GM23338 (cell line): ENCODE measurements around the gene MEGF11. TPM values are rescaled to one million over a fixed set of nuclear protein-coding genes. Genes with fewer than 3 reads are reported as not detected.

Experiments used
- ATAC-seq: fragments of 200-7000 bp; cut with Tn5 transposase; 3 replicates; pipeline ENCODE4 v1.9.1; 2020
- DNase-seq: peaks from one replicate; pipeline ENCODE4 v3.0.0-alpha.2; 2015; ENCODE audit warnings: low spot score
- H2AFZ ChIP-seq: fragments of 200-600 bp; sonication (generic); 2 replicates; pipeline ENCODE4 v1.8.0; 2016; ENCODE audit warnings: antibody characterized with exemption, mild to moderate bottlenecking, moderate library complexity
- H3F3A ChIP-seq: fragments of 200-600 bp; sonication (generic); replicated peaks from 2 replicates; pipeline ENCODE4 v1.8.0; 2017; ENCODE audit warnings: antibody characterized with exemption, mixed run types, low read depth
- H3K27ac ChIP-seq: fragments of 200-600 bp; sonication (generic); 2 replicates; pipeline ENCODE4 v1.6.1; 2016; ENCODE audit warnings: low read depth
- H3K27me3 ChIP-seq: fragments of 200-600 bp; sonication (generic); 2 replicates; pipeline ENCODE4 v1.8.0; 2016; ENCODE audit warnings: mild to moderate bottlenecking, mixed run types, moderate library complexity; ENCODE audit not compliant: insufficient read depth
- H3K36me3 ChIP-seq: fragments of 200-600 bp; sonication (generic); 2 replicates; pipeline ENCODE4 v1.8.0; 2016; ENCODE audit warnings: mild to moderate bottlenecking; ENCODE audit not compliant: insufficient read depth
- H3K4me1 ChIP-seq: fragments of 200-600 bp; sonication (generic); 2 replicates; pipeline ENCODE4 v1.8.0; 2016; ENCODE audit warnings: mild to moderate bottlenecking, moderate library complexity; ENCODE audit not compliant: insufficient read depth
- H3K4me2 ChIP-seq: fragments of 200-600 bp; sonication (generic); 2 replicates; pipeline ENCODE4 v1.7.1; 2017; ENCODE audit warnings: mixed run types
- H3K4me3 ChIP-seq: fragments of 200-600 bp; sonication (generic); 2 replicates; pipeline ENCODE4 v1.6.1; 2016; ENCODE audit warnings: mixed run types
- H3K79me2 ChIP-seq: fragments of 200-600 bp; sonication (generic); replicated peaks from 2 replicates; pipeline ENCODE4 v1.8.0; 2017; ENCODE audit warnings: mild to moderate bottlenecking; ENCODE audit not compliant: insufficient read depth
- H3K9me2 ChIP-seq: fragments of 200-600 bp; sonication (generic); 2 replicates; pipeline ENCODE4 v1.8.0; 2017; ENCODE audit not compliant: insufficient read depth
- H4K20me1 ChIP-seq: fragments of 200-600 bp; sonication (generic); replicated peaks from 2 replicates; pipeline ENCODE4 v1.8.0; 2017; ENCODE audit warnings: mild to moderate bottlenecking; ENCODE audit not compliant: insufficient read depth
- H3K27ac Mint-ChIP-seq: 2 replicates; pipeline ENCODE4 v1.8.0; 2020; ENCODE audit warnings: inconsistent platforms, mild to moderate bottlenecking, moderate library complexity, mixed read lengths
- H3K27me3 Mint-ChIP-seq: 3 replicates; pipeline ENCODE4 v1.8.0; 2022; ENCODE audit warnings: low read depth, mild to moderate bottlenecking, moderate library complexity, mixed read lengths, inconsistent platforms; ENCODE audit not compliant: insufficient read depth, poor library complexity
- H3K36me3 Mint-ChIP-seq: 3 replicates; pipeline ENCODE4 v1.8.0; 2021; ENCODE audit warnings: low read depth, mild to moderate bottlenecking, inconsistent platforms, moderate library complexity, mixed read lengths
- H3K4me1 Mint-ChIP-seq: 3 replicates; pipeline ENCODE4 v1.8.0; 2020; ENCODE audit warnings: mild to moderate bottlenecking, inconsistent platforms, mixed read lengths
- H3K4me3 Mint-ChIP-seq: 3 replicates; pipeline ENCODE4 v1.8.0; 2021; ENCODE audit warnings: moderate library complexity, mild to moderate bottlenecking, inconsistent platforms, mixed read lengths
- H3K9me3 Mint-ChIP-seq: 3 replicates; pipeline ENCODE4 v1.8.0; 2020; ENCODE audit warnings: moderate library complexity, mild to moderate bottlenecking, inconsistent platforms, mixed read lengths
- CREB1 ChIP-seq: fragments of 250-450 bp; sonication (Bioruptor Pico); IDR thresholded peaks from 2 replicates; pipeline ENCODE4 v1.5.0; 2020; ENCODE audit warnings: low read depth, mild to moderate bottlenecking, moderate library complexity
- EZH2phosphoT487 ChIP-seq: fragments of 200-600 bp; sonication (generic); IDR thresholded peaks from one replicate; pipeline ENCODE4 v1.8.1; 2018; ENCODE audit warnings: antibody characterized with exemption; ENCODE audit not compliant: unreplicated experiment
- STAT1 ChIP-seq: IDR thresholded peaks from one replicate; pipeline ENCODE4 v1.6.1; 2016; ENCODE audit warnings: antibody characterized with exemption; ENCODE audit not compliant: unreplicated experiment
- ZNF331 ChIP-seq: fragments of 250-450 bp; sonication (Bioruptor Pico); IDR thresholded peaks from 2 replicates; pipeline ENCODE4 v1.5.0; 2020; ENCODE audit warnings: low read depth, mild to moderate bottlenecking, moderate library complexity
- polyA plus RNA-seq: library from polyadenylated mRNA; unstranded; fragments of >200 nt; fragmentation: Nextera tagmentation; extraction: Ambion mirVana; gene quantifications from 2 replicates; pipeline ENCODE4 v1.2.1, GENCODE V29; 2016
- total RNA-seq: library from RNA; depleted of rRNA; stranded (reverse); fragments of >200 nt; shearing (Covaris generic); gene quantifications from 2 replicates; pipeline ENCODE4 v1.2.3, GENCODE V29; 2014
- TF ChIP-seq, protein P1 (sequence below): IDR thresholded peaks from one replicate; pipeline ENCODE4 v1.6.1; 2018; ENCODE audit warnings: antibody characterized with exemption; ENCODE audit not compliant: unreplicated experiment
- TF ChIP-seq, protein P2 (sequence below), 2 experiments: fragments of 200-600 bp in 1 of 2; sonication (generic) in 1 of 2; conservative IDR thresholded peaks; 2 replicates each; pipeline versions ENCODE4 v1.5.1 to v1.6.1; 2016 to 2017; ENCODE audit warnings: antibody characterized with exemption in 2 of 2, low read depth in 2 of 2, mild to moderate bottlenecking in 2 of 2, moderate library complexity in 1 of 2

Gene MEGF11
- total and polyA plus RNA-seq, 2 experiments from 2014 or later = 1.3 to 1.9 TPM

DNA sequence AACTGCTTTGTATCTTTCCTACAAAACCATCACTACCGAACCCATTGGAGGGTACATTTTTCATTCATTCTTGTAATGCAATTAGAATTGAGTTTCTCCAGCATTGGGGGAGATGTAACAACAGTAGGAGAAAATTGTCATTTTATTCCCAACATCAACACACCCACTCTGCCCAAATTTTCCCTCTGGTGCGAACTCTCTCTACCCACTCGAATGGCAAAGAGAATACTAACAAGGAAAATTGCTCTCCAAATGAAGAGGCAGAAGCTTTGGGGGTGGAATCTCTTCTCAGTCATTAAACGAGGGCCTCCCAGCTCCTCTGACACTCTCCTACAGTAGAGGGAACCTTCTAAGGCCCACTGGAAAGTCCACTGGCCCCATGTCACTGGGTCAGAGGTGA is 135.7 kb downstream of the MEGF11 start:
- no peak overlapping the region for H2AFZ ChIP-seq
- no peaks in the 10 kb centered on the region for H3K9me2 ChIP-seq
- no peak overlapping the region for H3K4me2 ChIP-seq
- H3K27me3 ChIP-seq = no peaks in the 10 kb centered on the region
- no peaks in the 10 kb centered on the region for H3F3A ChIP-seq
- TF ChIP-seq, protein P1, sequence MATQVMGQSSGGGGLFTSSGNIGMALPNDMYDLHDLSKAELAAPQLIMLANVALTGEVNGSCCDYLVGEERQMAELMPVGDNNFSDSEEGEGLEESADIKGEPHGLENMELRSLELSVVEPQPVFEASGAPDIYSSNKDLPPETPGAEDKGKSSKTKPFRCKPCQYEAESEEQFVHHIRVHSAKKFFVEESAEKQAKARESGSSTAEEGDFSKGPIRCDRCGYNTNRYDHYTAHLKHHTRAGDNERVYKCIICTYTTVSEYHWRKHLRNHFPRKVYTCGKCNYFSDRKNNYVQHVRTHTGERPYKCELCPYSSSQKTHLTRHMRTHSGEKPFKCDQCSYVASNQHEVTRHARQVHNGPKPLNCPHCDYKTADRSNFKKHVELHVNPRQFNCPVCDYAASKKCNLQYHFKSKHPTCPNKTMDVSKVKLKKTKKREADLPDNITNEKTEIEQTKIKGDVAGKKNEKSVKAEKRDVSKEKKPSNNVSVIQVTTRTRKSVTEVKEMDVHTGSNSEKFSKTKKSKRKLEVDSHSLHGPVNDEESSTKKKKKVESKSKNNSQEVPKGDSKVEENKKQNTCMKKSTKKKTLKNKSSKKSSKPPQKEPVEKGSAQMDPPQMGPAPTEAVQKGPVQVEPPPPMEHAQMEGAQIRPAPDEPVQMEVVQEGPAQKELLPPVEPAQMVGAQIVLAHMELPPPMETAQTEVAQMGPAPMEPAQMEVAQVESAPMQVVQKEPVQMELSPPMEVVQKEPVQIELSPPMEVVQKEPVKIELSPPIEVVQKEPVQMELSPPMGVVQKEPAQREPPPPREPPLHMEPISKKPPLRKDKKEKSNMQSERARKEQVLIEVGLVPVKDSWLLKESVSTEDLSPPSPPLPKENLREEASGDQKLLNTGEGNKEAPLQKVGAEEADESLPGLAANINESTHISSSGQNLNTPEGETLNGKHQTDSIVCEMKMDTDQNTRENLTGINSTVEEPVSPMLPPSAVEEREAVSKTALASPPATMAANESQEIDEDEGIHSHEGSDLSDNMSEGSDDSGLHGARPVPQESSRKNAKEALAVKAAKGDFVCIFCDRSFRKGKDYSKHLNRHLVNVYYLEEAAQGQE = no peak
- TF ChIP-seq, protein P2, sequence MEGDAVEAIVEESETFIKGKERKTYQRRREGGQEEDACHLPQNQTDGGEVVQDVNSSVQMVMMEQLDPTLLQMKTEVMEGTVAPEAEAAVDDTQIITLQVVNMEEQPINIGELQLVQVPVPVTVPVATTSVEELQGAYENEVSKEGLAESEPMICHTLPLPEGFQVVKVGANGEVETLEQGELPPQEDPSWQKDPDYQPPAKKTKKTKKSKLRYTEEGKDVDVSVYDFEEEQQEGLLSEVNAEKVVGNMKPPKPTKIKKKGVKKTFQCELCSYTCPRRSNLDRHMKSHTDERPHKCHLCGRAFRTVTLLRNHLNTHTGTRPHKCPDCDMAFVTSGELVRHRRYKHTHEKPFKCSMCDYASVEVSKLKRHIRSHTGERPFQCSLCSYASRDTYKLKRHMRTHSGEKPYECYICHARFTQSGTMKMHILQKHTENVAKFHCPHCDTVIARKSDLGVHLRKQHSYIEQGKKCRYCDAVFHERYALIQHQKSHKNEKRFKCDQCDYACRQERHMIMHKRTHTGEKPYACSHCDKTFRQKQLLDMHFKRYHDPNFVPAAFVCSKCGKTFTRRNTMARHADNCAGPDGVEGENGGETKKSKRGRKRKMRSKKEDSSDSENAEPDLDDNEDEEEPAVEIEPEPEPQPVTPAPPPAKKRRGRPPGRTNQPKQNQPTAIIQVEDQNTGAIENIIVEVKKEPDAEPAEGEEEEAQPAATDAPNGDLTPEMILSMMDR (conservative IDR thresholded peaks at IDR 0.05; ENCODE audit: low read depth in 2 of 2) = no peak
- TF ChIP-seq ZNF331 (CRISPR knock-in tag) (no peak), STAT1 (no peak), CREB1 (CRISPR knock-in tag) (no peak)
- no peaks in the 10 kb centered on the region for H4K20me1 ChIP-seq
- Mint-ChIP-seq H3K4me1 (peaks cover 23% of the 10 kb centered on the region), H3K36me3 (no peaks in the 10 kb centered on the region), H3K9me3 (no peaks in the 10 kb centered on the region), H3K4me3 (no peak overlapping the region), H3K27ac (no peak overlapping the region), H3K27me3 (no peaks in the 10 kb centered on the region)
- H3K79me2 ChIP-seq = no peaks in the 10 kb centered on the region
- DNase-seq (no peak), ATAC-seq (no peak)
- H3K27ac ChIP-seq = no peak overlapping the region
- no peaks in the 10 kb centered on the region for H3K36me3 ChIP-seq
- H3K4me3 ChIP-seq = no peak overlapping the region
- H3K4me1 ChIP-seq = no peaks in the 10 kb centered on the region; the same call in 1 of the 2 replicates

DNA sequence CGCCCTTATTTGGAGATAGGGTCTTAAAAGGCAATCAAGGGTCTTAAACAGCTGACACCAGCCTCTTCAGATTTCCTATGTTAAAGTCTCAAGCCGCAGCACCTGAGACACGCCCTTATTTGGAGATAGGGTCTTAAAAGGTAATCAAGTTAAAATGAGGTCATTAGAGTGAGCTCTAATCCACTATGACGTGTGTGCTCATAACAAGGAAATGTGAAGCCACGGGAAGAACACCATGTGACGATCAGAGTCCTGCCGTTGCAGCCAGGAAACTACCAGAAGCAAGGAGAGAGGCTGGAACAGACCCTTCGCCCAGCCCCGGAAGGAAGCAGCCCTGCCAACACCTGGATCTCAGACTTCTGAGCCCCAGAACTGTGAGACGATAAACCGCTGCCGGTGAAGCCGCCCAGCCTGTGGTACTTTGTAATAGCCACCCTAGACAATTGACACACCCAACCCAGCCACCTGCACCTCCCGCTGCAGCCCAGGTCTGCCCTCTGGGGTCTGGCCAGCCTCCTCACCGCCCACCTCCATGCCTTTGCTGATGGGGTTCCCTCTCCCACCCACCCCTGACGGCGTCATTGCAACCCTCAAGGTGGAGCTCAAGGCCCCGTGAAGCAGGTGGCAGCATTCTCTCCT is 137.9 kb downstream of the MEGF11 start:
- Histone ChIP-seq H3K27me3 (no peaks in the 10 kb centered on the region), H3K4me2 (no peak overlapping the region), H3K36me3 (no peaks in the 10 kb centered on the region), H3K4me3 (no peak overlapping the region), H2AFZ (peak overlapping the region; percentile 45; the same call in 1 of the 2 replicates), H3K9me2 (no peaks in the 10 kb centered on the region), H3K4me1 (no peaks in the 10 kb centered on the region; the same call in 1 of the 2 replicates), H3K79me2 (no peaks in the 10 kb centered on the region), H3F3A (no peaks in the 10 kb centered on the region), H3K27ac (no peak overlapping the region), H4K20me1 (no peaks in the 10 kb centered on the region)
- no peaks in the 10 kb centered on the region for H3K9me3 Mint-ChIP-seq
- ATAC-seq (peak; percentile 73), DNase-seq (peak; percentile 62)
- no peak overlapping the region for H3K27ac Mint-ChIP-seq
- no peaks in the 10 kb centered on the region for H3K36me3 Mint-ChIP-seq
- no peaks in the 10 kb centered on the region for H3K27me3 Mint-ChIP-seq
- H3K4me3 Mint-ChIP-seq = no peak overlapping the region
- H3K4me1 Mint-ChIP-seq = peaks cover 23% of the 10 kb centered on the region
- peak; percentile 25; the same call in 1 of the 2 replicates for TF ChIP-seq CREB1 (CRISPR knock-in tag)
- no peak for TF ChIP-seq EZH2phosphoT487
- TF ChIP-seq, protein P2 (conservative IDR thresholded peaks at IDR 0.05; ENCODE audit: low read depth in 2 of 2) = peak in 1 of 2 experiments; percentile 61; a peak in 2 of 4 replicates
